Eye (tissue), 1 donor: ENCODE data around the gene PARD6B.
A peak's percentile ranks its signal among the peaks of the same experiment; 100 is the strongest.
"Not testable (repeated sequence)": the region's sequence is repeated elsewhere in the genome, so short reads cannot be mapped to it uniquely, and the experiment has no call there.

Source experiments
- DNase-seq: peaks from one replicate; pipeline ENCODE4 v3.0.0-alpha.2; 2015

PARD6B gene

GRCh38 chr20:50778994-50779393 is 47.6 kb downstream of the PARD6B start:
- DNase-seq: not testable (repeated sequence)

- no peak for DNase-seq
Measured at GRCh38 chr20:50783390-50783789, 52.0 kb downstream of the PARD6B start.

GRCh38 chr20:50783903-50784302 is 52.5 kb downstream of the PARD6B start:
- DNase-seq: no peak

- no peak for DNase-seq
Measured at GRCh38 chr20:50784464-50784863, 53.1 kb downstream of the PARD6B start.

GRCh38 chr20:50786703-50787102 is 55.3 kb downstream of the PARD6B start:
- DNase-seq: no peak

- no peak for DNase-seq
Measured at GRCh38 chr20:50787181-50787580, 55.8 kb downstream of the PARD6B start.

GRCh38 chr20:50788045-50788991 is 56.9 kb downstream of the PARD6B start:
- DNase-seq: peak; percentile 65

GRCh38 chr20:50789968-50790650 is 58.7 kb downstream of the PARD6B start:
- no peak for DNase-seq

- peak; percentile 95 for DNase-seq
Measured at GRCh38 chr20:50790651-50791277, 59.4 kb downstream of the PARD6B start.

GRCh38 chr20:50792708-50793574 is 61.6 kb downstream of the PARD6B start:
- no peak for DNase-seq

- DNase-seq: peak; percentile 35
Measured at GRCh38 chr20:50793575-50794016, 62.2 kb downstream of the PARD6B start.

- no peak for DNase-seq
Measured at GRCh38 chr20:50794181-50794845, 62.9 kb downstream of the PARD6B start.

- DNase-seq: peak; percentile 92
Measured at GRCh38 chr20:50794846-50795634, 63.7 kb downstream of the PARD6B start, which contains the start of gene BCAS4. BCAS4 (plus strand) TSS chr20:50795061; CDS start chr20:50795084, 23 bp downstream.

GRCh38 chr20:50797142-50797541 is 65.8 kb downstream of the PARD6B start:
- DNase-seq: no peak

- DNase-seq: no peak
Measured at GRCh38 chr20:50798650-50799049, 67.3 kb downstream of the PARD6B start.

GRCh38 chr20:50799176-50799889 is 68.0 kb downstream of the PARD6B start:
- DNase-seq: no peak

GRCh38 chr20:50799890-50800550 is 68.6 kb downstream of the PARD6B start:
- DNase-seq: no peak

GRCh38 chr20:50800986-50801746 is 69.8 kb downstream of the PARD6B start:
- DNase-seq: not testable (repeated sequence)

GRCh38 chr20:50801747-50802125 is 70.4 kb downstream of the PARD6B start:
- no peak for DNase-seq
